RCC 7860 (cell line): ENCODE measurements around the gene VPS26A.

Experiments used
- DNase-seq: peaks from one replicate; pipeline ENCODE4 v3.0.0-alpha.2; 2015; ENCODE audit warnings: low spot score
- FAIRE-seq: peaks from 2 replicates; lab custom pipeline; 2012; peaks lifted over from hg19 to GRCh38; lab: Jason Lieb, UNC

Gene VPS26A

DNA sequence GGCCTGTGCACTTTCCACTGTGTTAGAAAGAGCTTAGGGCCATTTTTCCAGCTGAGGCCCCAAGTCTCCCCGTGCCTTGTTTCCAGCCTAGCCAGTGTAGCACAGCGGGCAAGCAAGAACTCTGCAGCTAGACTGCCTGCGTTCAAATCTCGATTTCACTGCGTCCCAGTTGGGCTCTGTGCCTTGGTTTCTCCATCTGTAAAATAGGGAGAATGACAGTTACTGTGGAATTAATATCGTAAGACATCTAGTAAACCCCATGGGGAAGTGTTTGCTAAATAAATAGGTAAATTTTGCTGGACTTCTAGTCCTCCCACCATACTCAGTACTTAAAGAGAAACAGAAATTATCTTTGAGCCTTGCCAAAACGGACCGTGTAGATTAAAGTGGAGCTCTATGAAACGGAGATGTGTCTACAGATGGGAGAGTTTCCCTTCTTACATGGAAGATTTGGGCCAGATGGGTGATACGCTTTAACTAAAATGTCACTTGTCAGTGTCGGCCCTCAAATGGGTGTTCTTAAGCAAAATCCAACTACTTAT lies 92.7 kb downstream of the VPS26A start:
- no peak for DNase-seq
- FAIRE-seq = no peak

- FAIRE-seq = peak; percentile 96
- peak; percentile 98 for DNase-seq
These were observed 93.3 kb downstream of the VPS26A start for GRCh38 chr10:69217119-69217754.

- FAIRE-seq (peak; percentile 32), DNase-seq (peak; percentile 67)
These were observed 94.9 kb downstream of the VPS26A start for GRCh38 chr10:69218831-69219230.

DNA sequence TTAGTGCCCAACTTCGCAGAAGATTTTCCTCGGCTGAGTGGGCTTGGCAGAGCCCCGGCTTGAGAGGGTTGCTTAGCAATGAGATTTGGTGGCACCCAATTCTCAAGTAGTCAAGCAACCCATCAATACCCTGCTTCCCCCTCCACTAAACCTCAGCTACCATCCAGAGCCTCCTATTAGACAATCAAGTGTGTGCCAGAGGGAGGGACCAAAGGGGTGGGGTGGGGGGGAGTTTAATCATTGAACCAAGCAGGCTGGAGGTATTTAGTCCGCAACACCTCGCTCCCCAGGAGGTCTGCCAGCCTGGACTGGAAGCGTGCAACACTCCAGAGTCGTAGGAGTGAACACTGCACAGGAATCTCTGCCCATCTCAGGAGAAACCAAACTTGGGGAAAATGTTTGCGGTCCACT lies 96.1 kb downstream of the VPS26A start, which contains the start of gene HKDC1:
Gene HKDC1, plus strand, starts transcription at position 292 of the 411 bp plus-strand sequence. Its CDS starts 104 bp downstream, at position 396.
- peak; percentile 78 for FAIRE-seq

GRCh38 chr10:69220507-69220906 lies 96.5 kb downstream of the VPS26A start:
- no peak for FAIRE-seq

More for the DNA sequence above, 96.1 kb downstream of the VPS26A start, which contains the start of gene HKDC1:
- peak; percentile 96 for DNase-seq

More at GRCh38 chr10:69220507-69220906, 96.5 kb downstream of the VPS26A start:
- DNase-seq = no peak
